HG03025 (cell line): Measurements from ENCODE around the gene STRN.
"Not testable (repeated sequence)": the region's sequence is repeated elsewhere in the genome, so short reads cannot be mapped to it uniquely, and the experiment has no call there.

ENCODE experiments used
- ATAC-seq: cut with Tn5 transposase; IDR thresholded peaks from one replicate; pipeline ENCODE4 v1.9.1; 2021; ENCODE audit warnings: mild to moderate bottlenecking, moderate library complexity; ENCODE audit not compliant: unreplicated experiment, low FRiP score

STRN gene

GRCh38 chr2:36854241-36854640, 112.1 kb downstream of the STRN start:
- ATAC-seq = no peak

- ATAC-seq = no peak
These were observed 117.1 kb downstream of the STRN start for GRCh38 chr2:36849265-36849664.

GRCh38 chr2:36843838-36844237, 122.5 kb downstream of the STRN start:
- ATAC-seq = no peak

GRCh38 chr2:36839976-36840617, 126.2 kb downstream of the STRN start:
- no peak for ATAC-seq

- ATAC-seq = no peak
These were observed 131.4 kb downstream of the STRN start for GRCh38 chr2:36834731-36835524.

GRCh38 chr2:36834203-36834602, 132.1 kb downstream of the STRN start:
- ATAC-seq = no peak

GRCh38 chr2:36831185-36831584, 135.2 kb downstream of the STRN start:
- ATAC-seq = no peak

GRCh38 chr2:36824683-36825082, 141.7 kb downstream of the STRN start:
- ATAC-seq = not testable (repeated sequence)

- no peak for ATAC-seq
These were observed 142.1 kb downstream of the STRN start for GRCh38 chr2:36824273-36824672.

- ATAC-seq = no peak
These were observed 142.5 kb downstream of the STRN start for GRCh38 chr2:36823862-36824261.

- ATAC-seq = no peak
These were observed 145.3 kb downstream of the STRN start for GRCh38 chr2:36820942-36821605.

GRCh38 chr2:36819095-36819711, 147.1 kb downstream of the STRN start:
- ATAC-seq = no peak

GRCh38 chr2:36818542-36818941, 147.8 kb downstream of the STRN start:
- no peak for ATAC-seq

GRCh38 chr2:36812196-36812595, 154.1 kb downstream of the STRN start:
- ATAC-seq = no peak

- no peak for ATAC-seq
These were observed 155.3 kb downstream of the STRN start for GRCh38 chr2:36811071-36811470.

- no peak for ATAC-seq
These were observed 157.3 kb downstream of the STRN start for GRCh38 chr2:36809069-36809445.

- no peak for ATAC-seq
These were observed 157.8 kb downstream of the STRN start for GRCh38 chr2:36808386-36809068.

- no peak for ATAC-seq
These were observed 159.0 kb downstream of the STRN start for GRCh38 chr2:36807223-36807886.

- ATAC-seq = no peak
These were observed 160.6 kb downstream of the STRN start for GRCh38 chr2:36805635-36806224.

- ATAC-seq = no peak
These were observed 163.4 kb downstream of the STRN start for GRCh38 chr2:36802952-36803351.
